Gastroesophageal sphincter (tissue), 4 donors: ENCODE data around the gene HMG20B. TPM values are rescaled to one million over a fixed set of nuclear protein-coding genes. Genes with fewer than 3 reads are reported as not detected.

Experiments
- ATAC-seq: fragments of 150-250 bp; one replicate; pipeline ENCODE4 v1.9.1; 2016; ENCODE audit warnings: mild to moderate bottlenecking, moderate library complexity
- H3K27ac ChIP-seq, 4 donors: fragments of 200-600 bp; sonication (generic) in 3 of 4; 1 replicate in 3 of 4; 2 replicates in 1 of 4; pipeline ENCODE4 v1.5.1; 2016 to 2019
- H3K27me3 ChIP-seq: fragments of 200-600 bp; sonication (generic); one replicate; pipeline ENCODE4 v1.5.1; 2019
- H3K36me3 ChIP-seq, 2 donors: fragments of 200-600 bp; sonication (generic); one replicate each; pipeline ENCODE4 v1.5.1; 2019; ENCODE audit warnings: control low read depth in 1 of 2
- H3K4me1 ChIP-seq, 3 donors: fragments of 200-600 bp; sonication (generic); 1 replicate in 2 of 3; 2 replicates in 1 of 3; pipeline ENCODE4 v1.5.1; 2016 to 2019; ENCODE audit warnings: control low read depth in 2 of 3
- H3K4me3 ChIP-seq, 2 donors: fragments of 200-600 bp; sonication (generic); one replicate each; pipeline ENCODE4 v1.5.1; 2019; ENCODE audit warnings: mild to moderate bottlenecking in 1 of 2, moderate library complexity in 1 of 2
- H3K9me3 ChIP-seq, 3 donors: fragments of 200-600 bp; sonication (generic); one replicate each; pipeline ENCODE4 v1.5.1; 2017 to 2019; ENCODE audit warnings: control low read depth in 2 of 3
- EP300 ChIP-seq: sonication (generic); formaldehyde crosslinking; IDR thresholded peaks from one replicate; pipeline ENCODE4 v1.6.1; 2017; ENCODE audit warnings: antibody characterized with exemption, mild to moderate bottlenecking
- POLR2A ChIP-seq, 2 donors: fragments of 450-650 bp; IDR thresholded peaks; one replicate each; pipeline ENCODE4 v1.6.1; 2017; ENCODE audit warnings: antibody characterized with exemption in 2 of 2, mild to moderate bottlenecking in 2 of 2, moderate library complexity in 1 of 2
- POLR2AphosphoS5 ChIP-seq: sonication (generic); formaldehyde crosslinking; IDR thresholded peaks from one replicate; pipeline ENCODE4 v1.6.1; 2017; ENCODE audit warnings: antibody characterized with exemption
- WGBS, 2 donors: methylation state at CpG; one replicate each; pipeline ENCODE4 v1.1.5; 2018; ENCODE audit warnings: low coverage in 1 of 2; 5-methylcytosine and 5-hydroxymethylcytosine counted together
- total RNA-seq, 4 donors: library from RNA; depleted of rRNA; stranded (reverse); fragments of >200 nt; gene quantifications; one replicate each; pipeline ENCODE4 v1.1.0, GENCODE V29; 2016
- TF ChIP-seq, protein P1 (sequence below), 4 experiments: fragments of 200-600 bp in 2 of 4; fragments of 450-650 bp in 2 of 4; sonication (generic) in 1 of 4; IDR thresholded peaks; one replicate each; pipeline ENCODE4 v1.5.1; 2017 to 2019; ENCODE audit warnings: antibody characterized with exemption in 4 of 4, mild to moderate bottlenecking in 2 of 4, moderate library complexity in 2 of 4

The HMG20B gene
- total RNA-seq, 4 donors from 2014 or later, result 106 to 203 (median 154) TPM

GRCh38 chr19:3605770-3606169, 33.0 kb downstream of the HMG20B start:
- Histone ChIP-seq H3K27me3 (no peaks in the 10 kb centered on the region), H3K4me3 (peak overlapping the region; percentile 52 to 76), H3K9me3 (no peaks in the 10 kb centered on the region), H3K36me3 (peaks cover 0 to 6% of the 10 kb centered on the region in 2 donors), H3K4me1 (peaks cover 0 to 81% (median 32%) of the 10 kb centered on the region in 3 donors), H3K27ac (peak overlapping the region in 3 of 4 donors; percentile 82 to 92 (median 86))
- TF ChIP-seq POLR2A (IDR thresholded peaks at IDR 0.05) (no peak), EP300 (no peak), POLR2AphosphoS5 (no peak)
- TF ChIP-seq, protein P1, sequence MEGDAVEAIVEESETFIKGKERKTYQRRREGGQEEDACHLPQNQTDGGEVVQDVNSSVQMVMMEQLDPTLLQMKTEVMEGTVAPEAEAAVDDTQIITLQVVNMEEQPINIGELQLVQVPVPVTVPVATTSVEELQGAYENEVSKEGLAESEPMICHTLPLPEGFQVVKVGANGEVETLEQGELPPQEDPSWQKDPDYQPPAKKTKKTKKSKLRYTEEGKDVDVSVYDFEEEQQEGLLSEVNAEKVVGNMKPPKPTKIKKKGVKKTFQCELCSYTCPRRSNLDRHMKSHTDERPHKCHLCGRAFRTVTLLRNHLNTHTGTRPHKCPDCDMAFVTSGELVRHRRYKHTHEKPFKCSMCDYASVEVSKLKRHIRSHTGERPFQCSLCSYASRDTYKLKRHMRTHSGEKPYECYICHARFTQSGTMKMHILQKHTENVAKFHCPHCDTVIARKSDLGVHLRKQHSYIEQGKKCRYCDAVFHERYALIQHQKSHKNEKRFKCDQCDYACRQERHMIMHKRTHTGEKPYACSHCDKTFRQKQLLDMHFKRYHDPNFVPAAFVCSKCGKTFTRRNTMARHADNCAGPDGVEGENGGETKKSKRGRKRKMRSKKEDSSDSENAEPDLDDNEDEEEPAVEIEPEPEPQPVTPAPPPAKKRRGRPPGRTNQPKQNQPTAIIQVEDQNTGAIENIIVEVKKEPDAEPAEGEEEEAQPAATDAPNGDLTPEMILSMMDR (IDR thresholded peaks at IDR 0.05), result no peak
- 27 to 31% methylated on average over 4 to 5 of the region's 5 CpGs for WGBS, 2 donors
- ATAC-seq, result no peak

DNA sequence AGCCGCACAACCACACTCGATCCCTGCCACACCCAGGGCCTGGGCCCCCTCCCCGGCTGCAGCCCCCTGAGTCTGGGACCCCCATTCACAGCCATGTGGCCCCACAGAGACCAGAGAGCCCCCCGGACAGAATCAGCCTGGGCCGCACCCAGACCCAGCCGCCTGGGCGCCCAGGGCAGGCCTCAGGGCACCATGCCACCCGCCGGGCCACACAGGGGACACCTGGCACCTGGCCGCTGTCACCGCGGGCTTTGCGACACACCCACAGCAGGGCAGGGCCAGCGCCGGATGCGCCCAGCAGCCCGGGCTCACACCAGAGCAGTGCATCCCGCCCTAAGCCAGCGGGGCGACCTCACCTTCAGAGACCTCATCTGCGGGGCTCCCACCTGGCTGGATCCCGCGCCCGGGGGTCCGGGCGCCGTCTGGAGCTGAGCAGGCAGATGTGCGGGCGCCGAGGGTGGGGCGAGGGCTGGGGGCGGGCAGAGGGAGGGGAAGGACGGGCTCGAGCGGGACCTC, 33.5 kb downstream of the HMG20B start:
- H3K4me3 ChIP-seq, result peak overlapping the region; percentile 52 to 76
- no peaks in the 10 kb centered on the region for H3K27me3 ChIP-seq
- 20% methylated on average over 2 of the region's 35 CpGs; no CpG with 5 or more reads in 1 of the 2 donors for WGBS, 2 donors
- peaks cover 0 to 10% of the 10 kb centered on the region in 2 donors for H3K36me3 ChIP-seq
- peak overlapping the region; percentile 11 to 92 (median 84) for H3K27ac ChIP-seq
- peak; percentile 30 for ATAC-seq
- no peaks in the 10 kb centered on the region for H3K9me3 ChIP-seq
- peaks cover 0 to 82% (median 32%) of the 10 kb centered on the region in 3 donors for H3K4me1 ChIP-seq
- TF ChIP-seq POLR2A (IDR thresholded peaks at IDR 0.05) (no peak), EP300 (no peak), POLR2AphosphoS5 (no peak)
- TF ChIP-seq, protein P1 (IDR thresholded peaks at IDR 0.05), result no peak

GRCh38 chr19:3606690-3607289, 34.0 kb downstream of the HMG20B start, which contains the start of gene TBXA2R:
TBXA2R (minus strand) TSS chr19:3606875; CDS start chr19:3600634, 6,241 bp downstream.
- no peaks in the 10 kb centered on the region for H3K9me3 ChIP-seq
- peak within 1 kb of the TSS; percentile 52 to 76 for H3K4me3 ChIP-seq
- TF ChIP-seq POLR2AphosphoS5 (peak; percentile 57), EP300 (no peak), POLR2A (IDR thresholded peaks at IDR 0.05) (peak in 1 of 2 donors; percentile 5)
- TF ChIP-seq, protein P1 (IDR thresholded peaks at IDR 0.05), result no peak
- ATAC-seq, result peak; percentile 84
- no CpG with 5 or more reads among the region's 46 CpGs for WGBS, 2 donors
- no peaks in the 10 kb centered on the region for H3K27me3 ChIP-seq
- H3K36me3 ChIP-seq, result peaks cover 0 to 16% of the 10 kb centered on the region in 2 donors
- H3K4me1 ChIP-seq, result peaks cover 0 to 82% (median 32%) of the 10 kb centered on the region in 3 donors
- H3K27ac ChIP-seq, result peak within 1 kb of the TSS; percentile 11 to 92 (median 84)

GRCh38 chr19:3607303-3608078, 34.7 kb downstream of the HMG20B start:
- TF ChIP-seq POLR2A (IDR thresholded peaks at IDR 0.05) (no peak), POLR2AphosphoS5 (no peak)
- Histone ChIP-seq H3K9me3 (no peaks in the 10 kb centered on the region), H3K27me3 (no peaks in the 10 kb centered on the region), H3K36me3 (peaks cover 0 to 23% of the 10 kb centered on the region in 2 donors), H3K4me1 (peaks cover 0 to 88% (median 32%) of the 10 kb centered on the region in 3 donors), H3K27ac (peak overlapping the region; percentile 11 to 92 (median 84)), H3K4me3 (peak overlapping the region; percentile 52 to 76)
- WGBS, 2 donors, result 11 to 54% methylated on average over 7 to 10 of the region's 22 CpGs
- ATAC-seq, result peak; percentile 24

GRCh38 chr19:3608079-3608641, 35.4 kb downstream of the HMG20B start:
- ATAC-seq, result no peak
- peaks cover 0 to 90% (median 35%) of the 10 kb centered on the region in 3 donors for H3K4me1 ChIP-seq

More at GRCh38 chr19:3608079-3608641, 35.4 kb downstream of the HMG20B start:
- Histone ChIP-seq H3K27me3 (no peaks in the 10 kb centered on the region), H3K27ac (peak overlapping the region in 3 of 4 donors; percentile 82 to 92 (median 86)), H3K4me3 (peak overlapping the region in 1 of 2 donors; percentile 76), H3K9me3 (no peaks in the 10 kb centered on the region), H3K36me3 (peaks cover 0 to 30% of the 10 kb centered on the region in 2 donors)
- TF ChIP-seq EP300 (no peak), POLR2AphosphoS5 (no peak)
- TF ChIP-seq, protein P1 (IDR thresholded peaks at IDR 0.05), result no peak
- 59% methylated on average over 3 of the region's 3 CpGs; no CpG with 5 or more reads in 1 of the 2 donors for WGBS, 2 donors
